GM19023 (cell line): ENCODE data around the gene IFNL1.
"Not testable (repeated sequence)": the region's sequence is repeated elsewhere in the genome, so short reads cannot be mapped to it uniquely, and the experiment has no call there.

ENCODE experiments used
- ATAC-seq: cut with Tn5 transposase; IDR thresholded peaks from one replicate; pipeline ENCODE4 v1.9.1; 2021; ENCODE audit warnings: mild to moderate bottlenecking, moderate library complexity; ENCODE audit not compliant: unreplicated experiment

Gene IFNL1

GRCh38 chr19:39307822-39308530 lies 11.8 kb downstream of the IFNL1 start:
- no peak for ATAC-seq

GRCh38 chr19:39308531-39309304 lies 12.5 kb downstream of the IFNL1 start:
- ATAC-seq, result no peak

- not testable (repeated sequence) for ATAC-seq
These were observed 13.1 kb downstream of the IFNL1 start for GRCh38 chr19:39309305-39309670.

- ATAC-seq, result no peak
These were observed 14.5 kb downstream of the IFNL1 start for GRCh38 chr19:39310558-39311311.

- no peak for ATAC-seq
These were observed 18.0 kb downstream of the IFNL1 start for GRCh38 chr19:39314016-39314728.

GRCh38 chr19:39315933-39316332 lies 19.7 kb downstream of the IFNL1 start:
- no peak for ATAC-seq

GRCh38 chr19:39316627-39317321 lies 20.6 kb downstream of the IFNL1 start:
- ATAC-seq, result no peak

- ATAC-seq, result no peak
These were observed 21.3 kb downstream of the IFNL1 start for GRCh38 chr19:39317476-39317875.

- no peak for ATAC-seq
These were observed 21.9 kb downstream of the IFNL1 start for GRCh38 chr19:39318071-39318470.

- no peak for ATAC-seq
These were observed 22.5 kb downstream of the IFNL1 start for GRCh38 chr19:39318690-39319089.

GRCh38 chr19:39319098-39319891 lies 23.1 kb downstream of the IFNL1 start:
- no peak for ATAC-seq

GRCh38 chr19:39319892-39320248 lies 23.7 kb downstream of the IFNL1 start:
- ATAC-seq, result no peak

- ATAC-seq, result no peak
These were observed 25.1 kb downstream of the IFNL1 start for GRCh38 chr19:39321117-39321831.

- ATAC-seq, result no peak
These were observed 25.6 kb downstream of the IFNL1 start for GRCh38 chr19:39321832-39322176.

GRCh38 chr19:39324242-39324842 lies 28.1 kb downstream of the IFNL1 start:
- ATAC-seq, result no peak

GRCh38 chr19:39325778-39326665 lies 29.8 kb downstream of the IFNL1 start:
- no peak for ATAC-seq

GRCh38 chr19:39327363-39328045 lies 31.3 kb downstream of the IFNL1 start:
- no peak for ATAC-seq
